ENCODE data around the gene LRRC25.
A peak's percentile ranks its signal among the peaks of the same experiment; 100 is the strongest.
"Not testable (repeated sequence)": the region's sequence is repeated elsewhere in the genome, so short reads cannot be mapped to it uniquely, and the experiment has no call there.

Gene LRRC25

GRCh38 chr19:18401580-18402112 is 4.2 kb upstream of the LRRC25 start:
- DNase-seq = no peak

DNA sequence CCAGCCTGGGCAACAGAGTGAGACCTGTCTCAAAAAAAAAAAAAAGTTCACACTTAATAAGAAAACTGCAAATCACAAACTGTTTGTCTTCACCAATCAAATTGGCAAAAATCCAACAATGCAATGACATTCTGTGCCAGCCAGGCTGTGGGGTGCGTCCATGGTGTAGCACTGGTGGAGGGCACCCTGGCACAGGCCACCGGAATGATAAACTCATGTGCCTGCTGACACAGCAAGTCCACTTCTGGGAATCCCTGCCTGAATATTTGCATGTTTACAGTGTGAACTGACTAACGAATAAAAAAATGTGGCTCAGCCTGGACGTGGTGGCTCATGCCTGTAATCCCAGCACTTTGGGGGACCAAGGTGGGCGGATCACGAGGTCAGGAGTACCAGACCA is 1.6 kb upstream of the LRRC25 start:
- no peak for DNase-seq

DNA sequence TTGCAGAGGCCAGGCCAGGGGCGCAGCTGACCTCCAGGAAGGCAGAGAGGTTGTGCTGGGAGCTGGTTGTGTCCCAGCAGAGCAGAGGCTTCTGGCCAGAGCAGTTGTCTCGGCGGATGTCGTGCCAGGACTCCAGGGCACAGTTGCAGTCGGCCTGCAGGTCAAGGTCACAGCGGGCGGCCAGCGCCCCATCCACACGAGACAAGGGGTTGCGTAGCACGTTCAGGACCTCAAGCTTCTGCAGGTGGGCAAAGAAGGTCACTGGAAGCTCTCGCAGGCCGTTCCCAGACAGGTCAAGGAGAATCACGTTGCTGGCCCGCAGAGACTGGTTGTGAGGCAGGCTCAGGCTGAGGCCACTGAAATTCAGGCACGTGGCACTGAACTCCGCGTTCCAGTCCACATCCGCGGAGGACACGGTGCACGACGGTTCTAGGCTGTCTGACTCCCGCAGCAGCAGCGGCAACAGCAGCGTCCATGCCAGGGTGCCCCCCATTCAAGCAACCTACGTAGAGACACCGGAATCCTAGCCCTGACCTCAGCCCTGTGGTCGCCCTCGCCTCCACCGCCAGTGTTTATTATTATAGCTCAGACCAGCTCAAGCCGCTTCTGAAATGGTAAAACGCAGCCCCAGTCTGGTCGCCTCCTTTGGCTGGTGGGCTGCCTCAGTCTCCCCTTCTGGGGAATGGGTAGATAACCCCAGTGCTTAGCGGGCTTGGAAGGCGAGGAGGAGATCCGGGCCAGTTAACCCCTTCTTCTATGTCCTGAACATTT is 766 bp downstream of the LRRC25 start:
- no peak for DNase-seq

DNA sequence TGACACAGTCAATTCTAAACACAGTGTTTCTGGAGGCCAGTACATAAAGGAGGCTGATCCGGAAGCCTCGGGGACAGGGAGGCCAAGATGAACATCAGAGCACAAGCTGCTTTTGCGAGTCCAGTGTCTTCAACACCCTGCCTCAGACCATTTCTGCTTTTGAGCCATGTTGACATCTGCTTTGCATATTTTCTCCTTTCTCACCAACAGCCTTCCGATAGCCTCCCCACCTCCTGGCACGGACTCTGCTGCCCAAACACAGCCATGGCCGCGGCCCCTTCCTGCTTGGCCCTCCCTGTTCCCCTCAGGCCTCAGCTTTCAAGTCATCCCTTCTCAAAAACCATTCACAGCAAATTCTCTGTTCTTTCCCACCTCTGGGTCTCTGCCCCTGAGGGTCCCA is 3.6 kb downstream of the LRRC25 start:
- no peak for DNase-seq

DNA sequence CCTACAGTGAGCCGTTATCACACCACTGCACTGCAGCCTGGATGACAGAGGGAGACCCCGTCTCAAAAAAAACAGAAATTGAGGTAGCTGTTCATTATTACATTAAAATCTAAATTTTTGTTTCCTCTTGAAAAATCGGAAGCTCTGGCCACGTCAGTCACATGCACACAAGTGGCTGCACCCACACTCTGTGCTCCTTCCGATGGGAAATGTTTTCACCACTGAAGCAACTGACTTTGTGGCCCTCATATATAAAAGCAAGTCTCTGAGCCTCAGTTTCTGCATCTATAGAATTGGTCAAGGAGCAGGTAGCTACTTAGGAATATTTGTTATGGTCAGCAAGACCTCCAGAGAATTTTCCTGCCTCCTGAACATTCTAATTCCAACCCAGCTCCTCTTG is 4.5 kb downstream of the LRRC25 start:
- DNase-seq = no peak

DNA sequence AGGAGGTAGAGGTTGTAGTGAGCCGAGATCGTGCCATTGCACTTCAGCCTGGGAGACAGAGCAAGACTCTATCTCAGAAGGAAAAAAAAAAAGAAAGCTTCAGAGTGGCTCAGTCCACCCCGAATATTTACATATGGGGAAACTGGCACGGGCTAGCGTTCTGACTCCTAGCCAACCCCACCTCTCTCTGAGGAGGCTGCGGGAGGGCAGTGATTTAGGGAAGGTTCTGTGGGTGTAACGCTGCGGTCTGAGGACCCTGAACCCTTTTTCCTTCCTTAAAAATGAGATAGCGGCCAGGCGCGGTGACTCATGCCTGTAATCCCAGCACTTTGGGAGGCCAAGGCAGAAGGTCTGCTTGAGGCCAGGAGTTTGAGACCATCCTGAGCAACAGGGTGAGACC is 5.0 kb downstream of the LRRC25 start:
- DNase-seq = no peak

DNA sequence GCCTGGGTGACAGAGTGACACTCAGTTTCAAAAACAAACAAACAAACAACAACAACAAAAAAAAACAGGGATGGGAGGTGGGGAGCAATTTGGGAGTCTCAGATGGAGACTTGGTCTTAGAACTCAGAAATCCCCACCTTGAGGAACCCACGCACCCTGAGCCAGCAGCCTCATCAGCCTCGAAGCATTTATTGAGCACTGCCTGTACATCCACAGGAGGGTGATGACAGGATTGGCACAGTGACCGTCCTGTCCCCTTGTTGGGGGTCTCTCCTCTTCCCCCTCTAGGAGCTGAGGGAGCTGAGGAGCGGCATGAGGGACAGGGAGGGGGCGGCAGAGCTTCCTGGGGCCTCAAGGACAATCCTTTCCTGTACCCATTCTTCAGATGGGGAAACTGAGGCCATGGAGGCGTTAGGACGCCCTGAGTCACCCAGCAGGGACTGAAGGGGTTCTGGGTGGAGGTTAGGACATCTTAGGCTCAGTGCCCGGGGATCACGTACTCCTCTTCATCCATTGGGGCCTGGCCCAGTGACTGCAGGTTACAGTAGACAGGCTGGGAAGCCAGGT is 5.8 kb downstream of the LRRC25 start:
- DNase-seq = no peak

- DNase-seq = no peak
Measured at GRCh38 chr19:18390065-18390907, 7.1 kb downstream of the LRRC25 start.

DNA sequence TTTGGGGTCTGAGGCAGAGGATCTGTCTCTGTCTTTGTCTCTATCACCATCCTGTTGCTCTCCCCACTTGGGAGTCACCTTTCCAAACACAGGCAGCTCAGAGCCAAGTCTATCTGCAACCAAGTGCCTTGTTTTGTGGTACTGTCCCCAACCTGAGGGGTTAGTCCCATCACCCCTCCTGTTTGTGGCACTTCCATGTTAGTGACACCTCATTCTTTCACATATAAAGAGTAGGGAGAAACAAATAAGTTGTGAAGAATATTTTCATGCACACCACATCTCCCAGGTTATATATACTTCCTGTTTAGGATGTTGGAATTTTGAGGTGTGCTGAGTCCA is 7.7 kb downstream of the LRRC25 start:
- DNase-seq = no peak

GRCh38 chr19:18388960-18389725 is 8.3 kb downstream of the LRRC25 start:
- DNase-seq = no peak

DNA sequence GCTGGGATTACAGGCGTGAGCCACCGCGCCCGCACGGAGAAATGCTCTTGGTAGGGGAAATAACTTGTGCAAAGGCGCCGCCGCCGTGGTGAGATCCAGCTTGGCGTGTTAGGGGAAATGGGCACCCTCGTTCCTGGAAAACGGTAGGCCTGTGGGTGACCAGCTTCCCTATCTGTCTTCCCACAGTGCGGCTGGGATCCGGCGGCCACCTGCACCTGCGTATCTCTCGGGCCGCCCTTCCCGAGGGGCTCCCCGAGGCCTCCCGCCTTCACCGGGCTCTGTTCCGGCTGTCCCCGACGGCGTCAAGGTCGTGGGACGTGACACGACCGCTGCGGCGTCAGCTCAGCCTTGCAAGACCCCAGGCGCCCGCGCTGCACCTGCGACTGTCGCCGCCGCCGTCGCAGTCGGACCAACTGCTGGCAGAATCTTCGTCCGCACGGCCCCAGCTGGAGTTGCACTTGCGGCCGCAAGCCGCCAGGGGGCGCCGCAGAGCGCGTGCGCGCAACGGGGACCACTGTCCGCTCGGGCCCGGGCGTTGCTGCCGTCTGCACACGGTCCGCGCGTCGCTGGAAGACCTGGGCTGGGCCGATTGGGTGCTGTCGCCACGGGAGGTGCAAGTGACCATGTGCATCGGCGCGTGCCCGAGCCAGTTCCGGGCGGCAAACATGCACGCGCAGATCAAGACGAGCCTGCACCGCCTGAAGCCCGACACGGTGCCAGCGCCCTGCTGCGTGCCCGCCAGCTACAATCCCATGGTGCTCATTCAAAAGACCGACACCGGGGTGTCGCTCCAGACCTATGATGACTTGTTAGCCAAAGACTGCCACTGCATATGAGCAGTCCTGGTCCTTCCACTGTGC is 9.1 kb downstream of the LRRC25 start:
- DNase-seq = peak; percentile 25

DNA sequence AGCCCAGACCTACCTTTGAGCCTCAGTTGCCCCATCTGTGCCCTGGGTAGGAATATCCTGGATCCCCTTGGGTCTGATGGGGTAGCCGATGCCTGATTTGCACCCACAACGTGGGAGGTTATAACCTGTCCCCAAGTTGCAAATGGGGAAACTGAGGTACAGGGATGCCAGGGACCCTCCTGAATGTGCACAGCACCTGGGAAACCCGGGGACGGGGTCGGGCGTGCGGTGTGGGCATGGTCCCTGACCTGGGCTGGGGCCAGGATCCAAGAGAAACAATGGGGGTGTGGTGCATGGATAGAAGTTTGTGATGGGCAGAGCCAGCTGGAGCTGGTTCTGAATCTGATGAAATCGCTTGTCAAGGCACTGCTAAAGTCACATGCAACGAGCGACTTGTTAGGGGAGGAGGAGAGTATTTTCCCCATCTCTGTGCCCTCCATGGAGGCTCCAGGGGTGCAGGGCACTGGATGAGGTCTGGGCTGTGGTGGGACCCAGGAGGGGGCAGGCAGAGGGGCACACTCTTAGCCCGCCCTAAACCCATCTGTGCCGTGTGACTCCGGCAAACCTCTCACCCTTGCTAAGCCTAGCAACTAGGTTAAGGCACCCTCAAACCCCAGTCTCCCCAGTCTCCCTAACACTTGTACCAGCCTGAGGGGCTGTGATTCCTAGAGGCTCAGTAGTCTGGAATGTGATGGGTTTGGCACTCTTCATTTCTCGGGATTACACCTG is 10.7 kb downstream of the LRRC25 start:
- DNase-seq = no peak

GRCh38 chr19:18385675-18386542 is 11.5 kb downstream of the LRRC25 start, which contains the start of gene GDF15:
GDF15 (plus strand) TSS chr19:18386158; CDS start chr19:18386190, 32 bp downstream.
- DNase-seq = no peak

DNA sequence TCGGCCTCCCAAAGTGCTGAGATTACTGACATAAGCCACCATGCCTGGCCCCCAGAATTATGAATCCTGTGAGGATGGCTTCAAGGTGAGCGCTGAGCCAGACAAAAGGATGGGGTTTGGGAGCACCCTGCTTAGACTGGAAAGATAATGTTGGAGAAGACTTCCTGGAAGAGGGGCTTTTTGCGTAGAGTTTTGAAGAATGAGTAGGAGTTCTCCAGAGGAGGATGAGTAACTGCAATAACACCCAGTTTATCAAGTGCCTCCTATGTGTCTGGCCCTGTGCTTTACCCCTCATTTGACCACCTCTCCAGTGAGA is 12.1 kb downstream of the LRRC25 start:
- DNase-seq = no peak

GRCh38 chr19:18384775-18385174 is 12.6 kb downstream of the LRRC25 start:
- DNase-seq = no peak

- not testable (repeated sequence) for DNase-seq
Measured at GRCh38 chr19:18383622-18384021, 13.8 kb downstream of the LRRC25 start.

- no peak for DNase-seq
Measured at GRCh38 chr19:18380843-18381242, 16.6 kb downstream of the LRRC25 start.

DNA sequence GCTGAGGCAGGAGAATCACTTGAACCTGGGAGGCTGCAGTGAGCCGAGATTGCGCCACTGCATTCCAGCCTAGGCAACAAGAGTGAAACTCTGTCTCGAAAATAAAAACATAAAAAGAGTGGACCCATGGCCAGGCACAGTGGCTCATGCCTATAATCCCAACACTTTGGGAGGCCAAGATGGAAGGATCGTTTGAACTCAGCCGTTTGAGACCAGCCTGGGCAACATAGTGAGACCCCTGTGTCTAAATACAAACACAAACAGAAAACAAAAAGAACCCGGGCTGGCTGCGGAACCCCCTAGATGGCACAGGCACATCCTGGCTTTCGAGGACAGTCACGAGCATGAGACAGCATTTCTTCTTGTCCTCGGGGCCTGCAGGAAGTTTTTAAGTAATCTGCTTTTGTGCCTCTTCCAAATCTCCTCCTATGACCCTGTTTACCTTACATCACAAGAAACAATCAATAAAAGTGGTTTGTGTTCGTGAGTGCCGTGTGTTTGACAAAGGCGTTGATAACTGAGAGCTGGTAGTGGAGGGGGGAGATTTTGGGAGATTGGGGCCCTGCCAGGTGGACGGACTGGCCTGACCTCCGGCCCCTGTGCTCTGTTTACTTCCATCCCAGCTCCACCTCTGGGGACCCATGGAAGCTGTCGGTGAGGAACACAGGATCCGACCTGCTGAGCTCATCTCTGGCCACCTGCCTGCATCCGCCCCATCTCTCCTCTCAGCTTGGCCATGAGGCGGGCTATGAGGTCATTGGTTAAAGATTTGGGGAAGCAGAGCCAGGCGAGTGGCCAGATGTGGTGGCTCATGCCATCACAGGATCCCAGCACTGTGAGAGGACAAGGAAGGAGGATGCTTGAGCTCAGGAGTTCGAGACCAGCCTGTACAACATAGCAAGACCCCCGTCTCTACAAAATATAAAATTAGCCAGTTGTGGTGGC is 17.3 kb downstream of the LRRC25 start:
- no peak for DNase-seq

- peak; percentile 23 for DNase-seq
Measured at GRCh38 chr19:18377026-18377425, 20.4 kb downstream of the LRRC25 start.

Data from NCI-H748 treated with DMSO at 0.1 percent for 48 hours (cell line).